Activated CD8-positive, alpha-beta T cell treated with anti-CD3 and anti-CD28 coated beads for 36 hours (primary cell): ENCODE measurements around the gene CPNE6. TPM values are rescaled to one million over a fixed set of nuclear protein-coding genes. Genes with fewer than 3 reads are reported as not detected.

Experiments
- ATAC-seq: fragments of 200-7000 bp; cut with Tn5 transposase; one replicate; pipeline ENCODE4 v1.10.0; 2021; ENCODE audit warnings: mild to moderate bottlenecking, moderate library complexity
- CTCF ChIA-PET: fragments of 350-600 bp; sonication (Branson Sonifier 250); formaldehyde crosslinking; loops from one replicate; lab custom pipeline; 2021; ENCODE audit warnings: antibody characterized with exemption; lab: Charles Lee
- POLR2A ChIA-PET: fragments of 350-600 bp; sonication (Branson Sonifier 250); formaldehyde crosslinking; loops from one replicate; lab custom pipeline; 2021; ENCODE audit warnings: antibody characterized with exemption; lab: Charles Lee
- DNase-seq: peaks from one replicate; pipeline ENCODE4 v3.0.0-alpha.2; 2020
- H3K27ac Mint-ChIP-seq: one replicate; pipeline ENCODE4 v1.8.0; 2021; ENCODE audit warnings: mild to moderate bottlenecking, mixed read lengths
- H3K27me3 Mint-ChIP-seq: one replicate; pipeline ENCODE4 v1.8.0; 2021; ENCODE audit warnings: mixed read lengths
- H3K36me3 Mint-ChIP-seq: one replicate; pipeline ENCODE4 v1.8.0; 2021; ENCODE audit warnings: low read depth, mixed read lengths
- H3K4me1 Mint-ChIP-seq: one replicate; pipeline ENCODE4 v1.8.0; 2021; ENCODE audit warnings: low read depth, mixed read lengths
- H3K4me3 Mint-ChIP-seq: one replicate; pipeline ENCODE4 v1.8.0; 2021; ENCODE audit warnings: mild to moderate bottlenecking, moderate library complexity, mixed read lengths
- H3K9me3 Mint-ChIP-seq: one replicate; pipeline ENCODE4 v1.8.0; 2021; ENCODE audit warnings: mixed read lengths
- intact Hi-C: fragments of 100-400 bp; cut with micrococcal nuclease; formaldehyde crosslinking; loops from one replicate; pipeline ENCODE4 v1.10.0; 2022
- total RNA-seq, 2 experiments: library from RNA; stranded (reverse); gene quantifications; one replicate each; pipeline ENCODE4 v1.2.3, GENCODE V29; 2021
- TF ChIP-seq, protein P1 (sequence below): fragments of 200-600 bp; IDR thresholded peaks from one replicate; pipeline ENCODE4 v1.8.0; 2022; ENCODE audit warnings: antibody characterized with exemption, mild to moderate bottlenecking

The CPNE6 gene
- total RNA-seq, 2 experiments from 2014 or later, result not detected

DNA sequence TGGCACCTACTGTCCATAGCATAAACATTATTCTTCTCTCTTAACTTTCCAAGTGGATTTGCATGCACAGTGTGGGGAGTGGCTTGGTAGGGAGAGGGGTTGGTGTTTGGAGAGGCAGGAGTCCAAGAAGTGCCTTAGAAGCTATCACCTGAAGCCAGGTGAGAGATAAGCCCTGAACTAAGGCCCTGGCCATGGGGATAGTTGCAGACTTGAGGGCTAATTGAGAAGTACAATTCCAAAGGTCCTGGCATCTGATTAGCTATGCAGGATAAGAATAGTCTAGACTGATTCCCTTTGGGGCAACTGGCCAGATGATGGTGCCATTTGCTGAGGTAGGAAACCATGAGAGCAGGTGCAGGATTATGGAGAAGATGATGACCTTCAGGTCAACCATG lies 20.7 kb downstream of the CPNE6 start:
- ATAC-seq, result no peak
- ChIA-PET POLR2A (interaction anchor here (3.3 to 9.0 kb wide), 5 partner anchors 10 to 69 kb away, joined by 25 to 80 read pairs (median 44); partner anchors contain the start of genes DCAF11, IRF9 and NRL), CTCF (interaction anchor here (0.8 to 11.2 kb wide), 12 partner anchors 12 to 340 kb away, joined by 3 to 345 read pairs (median 18); partner anchors contain the start of genes CARMIL3, CPNE6, DCAF11 and IRF9)
- H3K27me3 Mint-ChIP-seq, result no peaks in the 10 kb centered on the region
- H3K4me1 Mint-ChIP-seq, result peaks cover 24% of the 10 kb centered on the region
- DNase-seq, result no peak
- TF ChIP-seq, protein P1, sequence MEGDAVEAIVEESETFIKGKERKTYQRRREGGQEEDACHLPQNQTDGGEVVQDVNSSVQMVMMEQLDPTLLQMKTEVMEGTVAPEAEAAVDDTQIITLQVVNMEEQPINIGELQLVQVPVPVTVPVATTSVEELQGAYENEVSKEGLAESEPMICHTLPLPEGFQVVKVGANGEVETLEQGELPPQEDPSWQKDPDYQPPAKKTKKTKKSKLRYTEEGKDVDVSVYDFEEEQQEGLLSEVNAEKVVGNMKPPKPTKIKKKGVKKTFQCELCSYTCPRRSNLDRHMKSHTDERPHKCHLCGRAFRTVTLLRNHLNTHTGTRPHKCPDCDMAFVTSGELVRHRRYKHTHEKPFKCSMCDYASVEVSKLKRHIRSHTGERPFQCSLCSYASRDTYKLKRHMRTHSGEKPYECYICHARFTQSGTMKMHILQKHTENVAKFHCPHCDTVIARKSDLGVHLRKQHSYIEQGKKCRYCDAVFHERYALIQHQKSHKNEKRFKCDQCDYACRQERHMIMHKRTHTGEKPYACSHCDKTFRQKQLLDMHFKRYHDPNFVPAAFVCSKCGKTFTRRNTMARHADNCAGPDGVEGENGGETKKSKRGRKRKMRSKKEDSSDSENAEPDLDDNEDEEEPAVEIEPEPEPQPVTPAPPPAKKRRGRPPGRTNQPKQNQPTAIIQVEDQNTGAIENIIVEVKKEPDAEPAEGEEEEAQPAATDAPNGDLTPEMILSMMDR, result no peak
- no peak overlapping the region for H3K4me3 Mint-ChIP-seq
- H3K9me3 Mint-ChIP-seq, result no peaks in the 10 kb centered on the region
- intact Hi-C loops, result loop anchor here (5.0 kb wide), 1 partner anchor 80 kb away; no protein-coding TSS in a partner anchor
- H3K36me3 Mint-ChIP-seq, result peaks cover 21% of the 10 kb centered on the region
- peak overlapping the region; percentile 9 for H3K27ac Mint-ChIP-seq

DNA sequence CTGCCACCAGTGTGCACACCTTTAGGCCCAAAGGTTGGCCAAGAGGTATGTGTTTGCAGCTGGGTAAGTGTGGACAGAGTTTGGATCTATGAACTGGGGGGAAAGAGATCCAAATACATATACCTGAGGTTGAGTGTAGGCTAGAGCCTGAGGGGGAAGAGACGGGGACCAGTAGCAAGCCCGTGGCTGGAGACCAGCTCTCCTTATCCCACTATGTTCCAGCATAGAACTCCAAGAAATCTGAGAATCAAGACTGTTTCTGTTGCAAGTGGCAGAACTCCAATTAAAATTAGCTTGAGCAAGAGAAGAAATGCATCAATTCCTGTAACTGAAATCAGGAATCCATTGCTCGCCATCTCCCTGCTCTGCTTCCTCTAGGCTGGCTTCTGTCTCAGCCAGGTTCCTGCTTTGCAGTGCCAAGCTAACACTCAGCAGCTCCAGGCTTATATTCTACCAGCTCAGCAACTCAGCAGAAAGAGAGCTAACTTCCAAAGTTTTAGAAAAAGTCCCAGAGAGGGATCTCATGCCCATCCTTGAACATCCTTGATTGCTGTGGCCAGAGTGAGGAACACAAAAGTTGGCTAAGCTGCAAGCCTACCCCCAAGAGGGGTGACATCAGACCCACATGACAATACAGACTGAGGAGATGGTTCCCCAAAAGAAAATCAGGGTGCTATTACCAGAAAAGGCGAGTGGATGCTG lies 21.3 kb downstream of the CPNE6 start:
- intact Hi-C loops, result loop anchor here (5.0 kb wide), 1 partner anchor 80 kb away; no protein-coding TSS in a partner anchor
- CTCF ChIA-PET, result interaction anchor here (0.8 to 11.2 kb wide), 9 partner anchors 12 to 339 kb away, joined by 3 to 345 read pairs (median 31); partner anchors contain the start of genes CARMIL3, CPNE6, DCAF11 and IRF9
- Mint-ChIP-seq H3K36me3 (peaks cover 21% of the 10 kb centered on the region), H3K4me3 (peak overlapping the region; percentile 93), H3K27me3 (no peaks in the 10 kb centered on the region), H3K9me3 (no peaks in the 10 kb centered on the region), H3K4me1 (peaks cover 24% of the 10 kb centered on the region), H3K27ac (peak overlapping the region; percentile 95)
- POLR2A ChIA-PET, result interaction anchor here (0.7 to 9.0 kb wide), 8 partner anchors 10 to 68 kb away, joined by 3 to 80 read pairs (median 25); partner anchors contain the start of genes DCAF11, IRF9, NRL and PSME1
- TF ChIP-seq, protein P1, result no peak
- ATAC-seq, result no peak
- DNase-seq, result no peak

DNA sequence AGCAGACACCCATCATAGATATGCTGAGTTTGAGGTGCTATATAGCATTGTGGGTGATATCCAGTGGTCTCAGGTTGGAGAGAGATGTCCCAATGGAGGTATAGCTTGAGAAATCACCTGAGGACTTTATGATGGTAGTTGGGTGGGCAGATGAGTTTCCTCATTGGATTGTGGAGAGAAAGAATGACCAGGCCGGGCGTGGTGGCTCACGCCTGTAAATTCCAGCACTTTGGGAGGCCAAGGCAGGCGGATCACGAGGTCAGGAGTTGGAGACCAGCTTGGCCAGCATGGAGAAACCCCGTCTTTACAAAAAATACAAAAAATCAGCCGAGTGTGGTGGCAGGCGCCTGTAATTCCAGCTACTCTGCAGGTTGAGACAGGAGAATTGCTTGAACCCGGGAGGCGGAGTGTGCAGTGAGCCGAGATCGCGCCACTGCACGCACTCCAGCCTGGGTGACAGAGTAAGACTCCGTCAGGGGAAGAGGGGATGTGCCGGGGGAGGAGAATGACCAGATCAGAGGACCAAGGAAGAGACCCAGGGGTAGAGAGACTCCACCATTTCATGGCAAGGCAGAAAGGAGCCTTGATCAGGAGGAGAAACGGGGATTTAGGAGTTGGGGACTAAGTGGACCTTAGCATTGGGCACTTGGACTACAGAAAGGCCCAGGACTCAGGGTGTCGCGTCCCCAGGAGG lies 22.0 kb downstream of the CPNE6 start:
- no peaks in the 10 kb centered on the region for H3K9me3 Mint-ChIP-seq
- TF ChIP-seq, protein P1, result no peak
- H3K27me3 Mint-ChIP-seq, result no peaks in the 10 kb centered on the region
- peak overlapping the region; percentile 93 for H3K4me3 Mint-ChIP-seq
- DNase-seq (no peak), ATAC-seq (no peak)
- H3K27ac Mint-ChIP-seq, result peak overlapping the region; percentile 95
- CTCF ChIA-PET, result interaction anchor here (1.0 to 11.2 kb wide), 10 partner anchors 13 to 122 kb away, joined by 3 to 345 read pairs (median 29); partner anchors contain the start of genes CARMIL3, CPNE6, DCAF11 and IRF9
- intact Hi-C loops, result loop anchor here (5.0 kb wide), 1 partner anchor 81 kb away; no protein-coding TSS in a partner anchor
- H3K4me1 Mint-ChIP-seq, result peaks cover 24% of the 10 kb centered on the region
- POLR2A ChIA-PET, result interaction anchor here (0.7 to 9.0 kb wide), 10 partner anchors 11 to 68 kb away, joined by 3 to 80 read pairs (median 24); partner anchors contain the start of genes DCAF11, EMC9, IRF9 and NRL
- peaks cover 26% of the 10 kb centered on the region for H3K36me3 Mint-ChIP-seq

DNA sequence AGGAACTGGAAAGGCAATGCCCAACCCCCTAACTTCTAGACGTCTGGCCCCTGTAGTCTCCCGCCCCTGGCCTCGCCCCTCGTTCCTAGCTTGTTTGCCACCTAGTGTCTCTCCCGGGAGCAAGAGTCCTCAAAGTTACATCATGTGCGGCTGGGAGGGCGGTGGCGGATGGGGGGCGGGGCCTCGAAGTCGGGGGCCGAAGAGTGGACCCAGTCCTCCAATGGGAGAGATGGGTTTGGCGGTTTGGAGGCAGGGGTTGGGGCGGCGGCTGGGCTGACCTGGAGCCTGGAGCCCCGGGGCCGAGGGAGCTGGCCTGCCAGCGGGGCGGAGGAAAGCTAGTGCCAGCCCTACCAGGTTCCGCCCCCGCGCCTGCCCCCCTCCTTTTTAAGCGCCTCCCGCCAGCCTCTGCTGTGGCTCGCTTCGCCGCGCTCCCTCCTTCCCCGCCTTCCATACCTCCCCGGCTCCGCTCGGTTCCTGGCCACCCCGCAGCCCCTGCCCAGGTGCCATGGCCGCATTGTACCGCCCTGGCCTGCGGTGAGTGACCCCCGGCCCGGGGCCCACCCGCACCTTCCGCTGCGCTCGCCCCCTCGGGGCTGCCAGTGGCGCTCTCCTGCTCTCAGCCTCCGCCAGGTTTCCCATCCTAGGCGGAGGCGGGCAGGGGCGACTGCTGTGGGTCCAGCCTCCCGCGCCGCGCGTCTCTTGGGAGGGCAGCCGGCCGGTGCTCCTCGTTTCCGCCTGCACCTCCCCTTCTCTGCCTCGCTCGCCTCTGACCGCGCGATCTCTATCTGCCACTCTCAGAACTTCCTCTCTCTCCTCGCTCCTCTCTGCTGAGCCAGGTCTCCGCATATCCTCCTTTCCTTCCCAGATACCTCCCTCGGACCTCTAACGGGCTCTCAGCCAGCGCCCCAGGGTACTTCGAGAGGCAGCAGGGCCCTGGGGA lies 22.8 kb downstream of the CPNE6 start, which contains the start of gene PCK2:
Gene PCK2, plus strand, starts transcription at position 411 of the 940 bp plus-strand sequence. Its CDS starts 95 bp downstream, at position 506.
- TF ChIP-seq, protein P1, result no peak
- intact Hi-C loops, result loop anchor here (5.0 kb wide), 1 partner anchor 82 kb away; no protein-coding TSS in a partner anchor
- Mint-ChIP-seq H3K4me3 (peak within 1 kb of the TSS; percentile 93), H3K9me3 (no peaks in the 10 kb centered on the region), H3K4me1 (peaks cover 24% of the 10 kb centered on the region), H3K27ac (peak within 1 kb of the TSS; percentile 95), H3K36me3 (peaks cover 28% of the 10 kb centered on the region), H3K27me3 (no peaks in the 10 kb centered on the region)
- CTCF ChIA-PET, result interaction anchor here (1.0 to 11.2 kb wide), 12 partner anchors 8 to 123 kb away, joined by 3 to 345 read pairs (median 16); partner anchors contain the start of genes CARMIL3, CPNE6, DCAF11 and IRF9
- ATAC-seq (peak; percentile 75), DNase-seq (peak; percentile 91)
- POLR2A ChIA-PET, result interaction anchor here (0.6 to 9.0 kb wide), 22 partner anchors 8 to 774 kb away, joined by 3 to 80 read pairs (median 4); partner anchors contain the start of genes DCAF11, EMC9, IRF9 and NRL
